K562 (cell line): ENCODE results near the gene TNFRSF6B. TPM values are rescaled to one million over a fixed set of nuclear protein-coding genes. Genes with fewer than 3 reads are reported as not detected.

ENCODE experiments used
- BRD9 ChIP-seq: fragments of 450-650 bp; IDR thresholded peaks from 2 replicates; pipeline ENCODE4 v1.6.1; 2018; ENCODE audit warnings: low read depth; ENCODE audit not compliant: partially characterized antibody
- CREB1 ChIP-seq, 2 experiments: sonication (generic) in 1 of 2; formaldehyde crosslinking in 1 of 2; IDR thresholded peaks; 2 replicates each; pipeline versions ENCODE4 v1.6.1 to v1.8.0; 2012 to 2022; ENCODE audit warnings: inconsistent platforms in 1 of 2, mild to moderate bottlenecking in 1 of 2, missing genetic modification reagents in 1 of 2, moderate library complexity in 1 of 2
- E2F4 ChIP-seq: sonication (generic); formaldehyde crosslinking; IDR thresholded peaks from 2 replicates; pipeline ENCODE4 v1.8.0; 2022; ENCODE audit warnings: mild to moderate bottlenecking, low read depth, missing genetic modification reagents
- E2F8 ChIP-seq: fragments of 450-650 bp; IDR thresholded peaks from 2 replicates; pipeline ENCODE4 v1.7.1; 2018; ENCODE audit warnings: mild to moderate bottlenecking, low read depth; ENCODE audit not compliant: partially characterized antibody
- HIVEP1 ChIP-seq: fragments of 250-450 bp; sonication (Bioruptor Pico); IDR thresholded peaks from 2 replicates; pipeline ENCODE4 v1.4.0; 2020; ENCODE audit warnings: mild to moderate bottlenecking
- MAFK ChIP-seq: IDR thresholded peaks from 2 replicates; pipeline ENCODE4 v1.6.1; 2011; ENCODE audit warnings: low read length, improper control_type of control experiment
- MNT ChIP-seq, 2 experiments: fragments of 450-650 bp; conservative IDR thresholded peaks; 2 replicates each; pipeline ENCODE4 v1.6.1; 2017; ENCODE audit warnings: mild to moderate bottlenecking in 2 of 2, moderate library complexity in 2 of 2
- PML ChIP-seq: IDR thresholded peaks from 2 replicates; pipeline ENCODE4 v1.6.1; 2012; ENCODE audit warnings: low read length, inconsistent platforms
- RFX7 ChIP-seq: fragments of 250-450 bp; sonication (Bioruptor Pico); IDR thresholded peaks from 2 replicates; pipeline ENCODE4 v1.5.1; 2021; ENCODE audit warnings: mild to moderate bottlenecking
- RNF219 ChIP-seq: fragments of 250-450 bp; sonication (Bioruptor Pico); IDR thresholded peaks from 2 replicates; pipeline ENCODE4 v1.5.0; 2022; ENCODE audit warnings: mild to moderate bottlenecking
- SFPQ ChIP-seq: fragments of 200-400 bp; formaldehyde crosslinking; IDR thresholded peaks from 2 replicates; pipeline ENCODE4 v1.6.1; 2017; ENCODE audit warnings: mild to moderate bottlenecking, low read depth, low read length, moderate library complexity
- ZC3H4 ChIP-seq: sonication (generic); formaldehyde crosslinking; IDR thresholded peaks from 2 replicates; pipeline ENCODE4 v1.9.0; 2021; ENCODE audit warnings: missing genetic modification reagents, borderline replicate concordance
- ZNF197 ChIP-seq: fragments of 200-800 bp; sonication (Bioruptor generic); IDR thresholded peaks from 2 replicates; pipeline ENCODE4 v1.6.1; 2016; ENCODE audit warnings: low read depth, missing genetic modification characterization, missing compliant biosample characterization
- ZNF239 ChIP-seq: fragments of 250-450 bp; sonication (Bioruptor Pico); IDR thresholded peaks from 2 replicates; pipeline ENCODE4 v1.4.0; 2020; ENCODE audit warnings: mild to moderate bottlenecking
- polyA plus RNA-seq, 8 experiments: library from polyadenylated mRNA; depleted of rRNA in 4 of 8; stranded (reverse) in 5 of 8; unstranded in 3 of 8; fragments of >200 nt; fragmentation: Nextera tagmentation in 2 of 8; fragmentation: Illumina TruSeq in 1 of 8; extraction: Ambion mirVana in 2 of 8; extraction: Trizol in 1 of 8; gene quantifications; 2 replicates each; pipeline versions ENCODE4 v1.2.1 to v1.2.3, GENCODE V29; 2011 to 2014; ENCODE audit warnings: inconsistent platforms in 1 of 8, missing spikeins in 1 of 8
- total RNA-seq, 7 experiments: library from RNA; depleted of rRNA in 6 of 7; stranded (reverse); fragments of >200 nt in 6 of 7; fragmentation: Illumina TruSeq in 2 of 7; extraction: Trizol in 2 of 7; gene quantifications; 2 replicates each; pipeline versions ENCODE4 v1.2.1 to v1.2.3, GENCODE V29; 2011 to 2021; ENCODE audit warnings: low replicate concordance in 1 of 7

Gene TNFRSF6B
- total and polyA plus RNA-seq, 9 of the 15 experiments (the other 6 are each of a cell fraction or from before 2014, with no cell fraction given) = 0.10 to 3.5 (median 0.32) TPM; not detected in 6

- TF ChIP-seq E2F8 = no peak
- no peak for TF ChIP-seq RFX7 (CRISPR knock-in tag)
- TF ChIP-seq BRD9 = no peak
- TF ChIP-seq E2F4 (CRISPR knock-in tag) = no peak
- TF ChIP-seq HIVEP1 = no peak
- TF ChIP-seq MAFK = no peak
- TF ChIP-seq PML = no peak
- TF ChIP-seq CREB1 (IDR thresholded peaks at IDR 0.05) = peak; percentile 6; the same call in 1 of the 2 replicates
- 0 out of 2 replicates have a peak, but pooled peaks have one; percentile 41 for TF ChIP-seq CREB1 (CRISPR knock-in tag; IDR thresholded peaks at IDR 0.05)
- TF ChIP-seq MNT (conservative IDR thresholded peaks at IDR 0.05) = 0 out of 4 replicates have a peak, but pooled peaks of 1 of the 2 experiments have one; percentile 21
- no peak for TF ChIP-seq ZC3H4 (CRISPR knock-in tag)
- no peak for TF ChIP-seq RNF219
- no peak for TF ChIP-seq ZNF239 (CRISPR knock-in tag)
- TF ChIP-seq SFPQ = no peak
- TF ChIP-seq ZNF197 (CRISPR knock-in tag) = peak; percentile 62; the same call in 1 of the 2 replicates
These were observed 42.9 kb downstream of the TNFRSF6B start, which contains the start of gene SLC2A4RG (continued) for GRCh38 chr20:63739130-63740069.
